ENCODE measurements around the gene GCLC. TPM values are rescaled to one million over a fixed set of nuclear protein-coding genes. Genes with fewer than 3 reads are reported as not detected.

Gene GCLC
- total and polyA plus RNA-seq, 2 experiments from 2014 or later, result 16.9 to 40.3 TPM

- Histone ChIP-seq H2AFZ (peak overlapping the region; percentile 94), H3K27ac (ENCODE audit: low read depth) (no peak overlapping the region), H3F3A (replicated peaks; ENCODE audit: low read depth) (no peaks in the 10 kb centered on the region), H3K4me2 (no peak overlapping the region), H3K27me3 (ENCODE audit: insufficient read depth) (no peaks in the 10 kb centered on the region), H3K79me2 (replicated peaks; ENCODE audit: insufficient read depth) (no peaks in the 10 kb centered on the region), H3K9me2 (ENCODE audit: insufficient read depth) (no peaks in the 10 kb centered on the region), H3K4me3 (no peak overlapping the region), H4K20me1 (replicated peaks; ENCODE audit: insufficient read depth) (no peaks in the 10 kb centered on the region), H3K4me1 (ENCODE audit: insufficient read depth) (no peaks in the 10 kb centered on the region), H3K36me3 (ENCODE audit: insufficient read depth) (no peaks in the 10 kb centered on the region)
- Mint-ChIP-seq H3K4me1 (peaks cover 5% of the 10 kb centered on the region), H3K27ac (no peak overlapping the region), H3K36me3 (ENCODE audit: low read depth) (peaks cover 3% of the 10 kb centered on the region; the same call in 2 of the 3 replicates), H3K9me3 (peaks cover 5% of the 10 kb centered on the region; the same call in 2 of the 3 replicates), H3K27me3 (ENCODE audit: insufficient read depth, low read depth, poor library complexity) (peaks cover 6% of the 10 kb centered on the region), H3K4me3 (no peak overlapping the region)
- DNase-seq (ENCODE audit: low spot score) (peak; percentile 59), ATAC-seq (peak; percentile 79)
- no peak for TF ChIP-seq REST (IDR thresholded peaks at IDR 0.05; ENCODE audit: unreplicated experiment)
- no peak for TF ChIP-seq STAT1 (IDR thresholded peaks at IDR 0.05; ENCODE audit: unreplicated experiment)
- TF ChIP-seq ZNF331 (CRISPR knock-in tag; IDR thresholded peaks at IDR 0.05; ENCODE audit: low read depth), result no peak
- TF ChIP-seq CREB1 (CRISPR knock-in tag; IDR thresholded peaks at IDR 0.05; ENCODE audit: low read depth), result no peak
- no peak for TF ChIP-seq JUNB (IDR thresholded peaks at IDR 0.05; ENCODE audit: unreplicated experiment)
- no peak for TF ChIP-seq POLR2AphosphoS5 (IDR thresholded peaks at IDR 0.05; ENCODE audit: low read depth)
- no peak for TF ChIP-seq ETS1 (IDR thresholded peaks at IDR 0.05)
- TF ChIP-seq EZH2phosphoT487 (IDR thresholded peaks at IDR 0.05; ENCODE audit: unreplicated experiment), result no peak
- no peak for TF ChIP-seq EZH2 (IDR thresholded peaks at IDR 0.05; ENCODE audit: low read depth, unreplicated experiment)
- TF ChIP-seq NANOG (IDR thresholded peaks at IDR 0.05; ENCODE audit: borderline replicate concordance), result no peak
- no peak for TF ChIP-seq ZNF462 (CRISPR knock-in tag; IDR thresholded peaks at IDR 0.05)
- TF ChIP-seq CTCF (conservative IDR thresholded peaks at IDR 0.05; ENCODE audit: low read depth in 2 of 2), result no peak
- TF ChIP-seq ZNF114 (CRISPR knock-in tag; IDR thresholded peaks at IDR 0.05), result no peak
These were observed 28.4 kb upstream of the GCLC start for GRCh38 chr6:53573299-53573698.
